ENCODE results near the gene GLRX5.

The GLRX5 gene

GRCh38 chr14:95522556-95522955, 12.3 kb upstream of the GLRX5 start:
- DNase-seq = no peak
- peaks cover 10% of the 10 kb centered on the region for H3K79me1 ChIP-seq (replicated peaks; ENCODE audit: low read length, poor library complexity, severe bottlenecking)
- H4K91ac ChIP-seq (ENCODE audit: low read length) = no peak overlapping the region
- no peak overlapping the region for H3K23ac ChIP-seq (ENCODE audit: low read length in 2 of 2)
- H3K27ac ChIP-seq (ENCODE audit: low read length, poor library complexity, severe bottlenecking) = no peak overlapping the region
- no peak overlapping the region for H2BK5ac ChIP-seq (ENCODE audit: low read depth, low read length, poor library complexity, severe bottlenecking)
- WGBS = 100% methylated on average over 3 of the region's 4 CpGs
- no peak overlapping the region for H2BK15ac ChIP-seq (ENCODE audit: low read depth, poor library complexity, severe bottlenecking)
- no peak overlapping the region for H3K9ac ChIP-seq (ENCODE audit: low read length)
- no peaks in the 10 kb centered on the region for H3K9me3 ChIP-seq (ENCODE audit: control insufficient read depth, low read length)
- no peak overlapping the region for H4K8ac ChIP-seq (ENCODE audit: low read length)
- no peaks in the 10 kb centered on the region for H3K27me3 ChIP-seq (ENCODE audit: control insufficient read depth in 1 of 2, insufficient read depth in 1 of 2, low read length in 2 of 2)
- H3K4me3 ChIP-seq (ENCODE audit: insufficient read depth in 1 of 2, low read depth in 1 of 2, low read length in 2 of 2) = no peak overlapping the region
- H2BK12ac ChIP-seq (ENCODE audit: low read length in 2 of 2) = peak overlapping the region in 1 of 2 experiments; percentile 81
- no peaks in the 10 kb centered on the region for H3K36me3 ChIP-seq (ENCODE audit: control insufficient read depth in 1 of 2, insufficient read depth in 2 of 2, low read depth in 1 of 2, low read length in 2 of 2)
- peaks cover 11% of the 10 kb centered on the region for H3K4me1 ChIP-seq (ENCODE audit: control insufficient read depth, insufficient read depth, low read depth, low read length)
- H2AK5ac ChIP-seq (ENCODE audit: low read length, severe bottlenecking) = no peak overlapping the region
- H3K18ac ChIP-seq (ENCODE audit: low read depth in 1 of 2, low read length in 2 of 2) = no peak overlapping the region
- H2AFZ ChIP-seq (ENCODE audit: low read depth, low read length) = no peak overlapping the region
- H3K14ac ChIP-seq (ENCODE audit: low read length in 2 of 2) = no peak overlapping the region
- H3K4ac ChIP-seq (ENCODE audit: low read depth in 1 of 2, low read length in 2 of 2) = no peak overlapping the region
- H3K4me2 ChIP-seq (ENCODE audit: low read length, poor library complexity, severe bottlenecking) = no peak overlapping the region
- no peak overlapping the region for H2BK120ac ChIP-seq (ENCODE audit: low read depth, low read length)

GRCh38 chr14:95523051-95523814, 11.6 kb upstream of the GLRX5 start:
- Histone ChIP-seq H3K27ac (ENCODE audit: low read length, poor library complexity, severe bottlenecking) (peak overlapping the region; percentile 7), H3K4me3 (ENCODE audit: insufficient read depth in 1 of 2, low read depth in 1 of 2, low read length in 2 of 2) (no peak overlapping the region), H4K91ac (ENCODE audit: low read length) (peak overlapping the region; percentile 23), H2BK15ac (ENCODE audit: low read depth, poor library complexity, severe bottlenecking) (no peak overlapping the region), H3K14ac (ENCODE audit: low read length in 2 of 2) (no peak overlapping the region), H3K27me3 (ENCODE audit: control insufficient read depth in 1 of 2, insufficient read depth in 1 of 2, low read length in 2 of 2) (no peaks in the 10 kb centered on the region), H2AK5ac (ENCODE audit: low read length, severe bottlenecking) (no peak overlapping the region), H3K4ac (ENCODE audit: low read depth in 1 of 2, low read length in 2 of 2) (peak overlapping the region in 1 of 2 experiments; percentile 77), H4K8ac (ENCODE audit: low read length) (peak overlapping the region; percentile 16), H3K36me3 (ENCODE audit: control insufficient read depth in 1 of 2, insufficient read depth in 2 of 2, low read depth in 1 of 2, low read length in 2 of 2) (no peaks in the 10 kb centered on the region), H2BK12ac (ENCODE audit: low read length in 2 of 2) (peak overlapping the region; percentile 20 to 37), H3K4me2 (ENCODE audit: low read length, poor library complexity, severe bottlenecking) (no peak overlapping the region), H3K9ac (ENCODE audit: low read length) (peak overlapping the region; percentile 10), H2BK5ac (ENCODE audit: low read depth, low read length, poor library complexity, severe bottlenecking) (no peak overlapping the region), H2BK120ac (ENCODE audit: low read depth, low read length) (peak overlapping the region; percentile 11), H3K23ac (ENCODE audit: low read length in 2 of 2) (no peak overlapping the region), H3K18ac (ENCODE audit: low read depth in 1 of 2, low read length in 2 of 2) (peak overlapping the region; percentile 25 to 73), H3K4me1 (ENCODE audit: control insufficient read depth, insufficient read depth, low read depth, low read length) (peaks cover 11% of the 10 kb centered on the region), H2AFZ (ENCODE audit: low read depth, low read length) (peak overlapping the region; percentile 10), H3K9me3 (ENCODE audit: control insufficient read depth, low read length) (no peaks in the 10 kb centered on the region), H3K79me1 (replicated peaks; ENCODE audit: low read length, poor library complexity, severe bottlenecking) (peaks cover 12% of the 10 kb centered on the region)
- peak; percentile 82 for DNase-seq
- WGBS = 71% methylated on average over 9 of the region's 12 CpGs

- H3K4me1 ChIP-seq (ENCODE audit: control insufficient read depth, insufficient read depth, low read depth, low read length) = peaks cover 11% of the 10 kb centered on the region
- DNase-seq = peak; percentile 88
- no peak overlapping the region for H3K4me2 ChIP-seq (ENCODE audit: low read length, poor library complexity, severe bottlenecking)
- peak overlapping the region; percentile 52 for H4K8ac ChIP-seq (ENCODE audit: low read length)
- H3K14ac ChIP-seq (ENCODE audit: low read length in 2 of 2) = no peak overlapping the region
- no peaks in the 10 kb centered on the region for H3K27me3 ChIP-seq (ENCODE audit: control insufficient read depth in 1 of 2, insufficient read depth in 1 of 2, low read length in 2 of 2)
- no peak overlapping the region for H2AFZ ChIP-seq (ENCODE audit: low read depth, low read length)
- peak overlapping the region; percentile 91 for H4K91ac ChIP-seq (ENCODE audit: low read length)
- H2BK5ac ChIP-seq (ENCODE audit: low read depth, low read length, poor library complexity, severe bottlenecking) = peak overlapping the region; percentile 3
- no peak overlapping the region for H2BK15ac ChIP-seq (ENCODE audit: low read depth, poor library complexity, severe bottlenecking)
- WGBS = 38% methylated on average over 8 of the region's 11 CpGs
- H3K9ac ChIP-seq (ENCODE audit: low read length) = peak overlapping the region; percentile 10
- H3K18ac ChIP-seq (ENCODE audit: low read depth in 1 of 2, low read length in 2 of 2) = peak overlapping the region; percentile 73 to 96
- H3K27ac ChIP-seq (ENCODE audit: low read length, poor library complexity, severe bottlenecking) = peak overlapping the region; percentile 7
- H2BK120ac ChIP-seq (ENCODE audit: low read depth, low read length) = peak overlapping the region; percentile 86
- peak overlapping the region; percentile 80 to 87 for H2BK12ac ChIP-seq (ENCODE audit: low read length in 2 of 2)
- H3K36me3 ChIP-seq (ENCODE audit: control insufficient read depth in 1 of 2, insufficient read depth in 2 of 2, low read depth in 1 of 2, low read length in 2 of 2) = no peaks in the 10 kb centered on the region
- H3K4me3 ChIP-seq (ENCODE audit: insufficient read depth in 1 of 2, low read depth in 1 of 2, low read length in 2 of 2) = no peak overlapping the region
- no peak overlapping the region for H3K23ac ChIP-seq (ENCODE audit: low read length in 2 of 2)
- H3K9me3 ChIP-seq (ENCODE audit: control insufficient read depth, low read length) = no peaks in the 10 kb centered on the region
- peak overlapping the region; percentile 7 for H2AK5ac ChIP-seq (ENCODE audit: low read length, severe bottlenecking)
- H3K79me1 ChIP-seq (replicated peaks; ENCODE audit: low read length, poor library complexity, severe bottlenecking) = peaks cover 12% of the 10 kb centered on the region
- peak overlapping the region; percentile 77 to 92 for H3K4ac ChIP-seq (ENCODE audit: low read depth in 1 of 2, low read length in 2 of 2)
Measured at GRCh38 chr14:95523815-95524448, 10.9 kb upstream of the GLRX5 start.

Measured in mesenchymal stem cell (in vitro differentiated cells and primary cell).